GM23338 (cell line): ENCODE results near the gene HDAC5. TPM values are rescaled to one million over a fixed set of nuclear protein-coding genes. Genes with fewer than 3 reads are reported as not detected.

Source experiments
- ATAC-seq: fragments of 200-7000 bp; cut with Tn5 transposase; 3 replicates; pipeline ENCODE4 v1.9.1; 2020
- DNase-seq: peaks from one replicate; pipeline ENCODE4 v3.0.0-alpha.2; 2015; ENCODE audit warnings: low spot score
- H2AFZ ChIP-seq: fragments of 200-600 bp; sonication (generic); 2 replicates; pipeline ENCODE4 v1.8.0; 2016; ENCODE audit warnings: antibody characterized with exemption, mild to moderate bottlenecking, moderate library complexity
- H3F3A ChIP-seq: fragments of 200-600 bp; sonication (generic); replicated peaks from 2 replicates; pipeline ENCODE4 v1.8.0; 2017; ENCODE audit warnings: antibody characterized with exemption, mixed run types, low read depth
- H3K27ac ChIP-seq: fragments of 200-600 bp; sonication (generic); 2 replicates; pipeline ENCODE4 v1.6.1; 2016; ENCODE audit warnings: low read depth
- H3K27me3 ChIP-seq: fragments of 200-600 bp; sonication (generic); 2 replicates; pipeline ENCODE4 v1.8.0; 2016; ENCODE audit warnings: mild to moderate bottlenecking, mixed run types, moderate library complexity; ENCODE audit not compliant: insufficient read depth
- H3K36me3 ChIP-seq: fragments of 200-600 bp; sonication (generic); 2 replicates; pipeline ENCODE4 v1.8.0; 2016; ENCODE audit warnings: mild to moderate bottlenecking; ENCODE audit not compliant: insufficient read depth
- H3K4me1 ChIP-seq: fragments of 200-600 bp; sonication (generic); 2 replicates; pipeline ENCODE4 v1.8.0; 2016; ENCODE audit warnings: mild to moderate bottlenecking, moderate library complexity; ENCODE audit not compliant: insufficient read depth
- H3K4me2 ChIP-seq: fragments of 200-600 bp; sonication (generic); 2 replicates; pipeline ENCODE4 v1.7.1; 2017; ENCODE audit warnings: mixed run types
- H3K4me3 ChIP-seq: fragments of 200-600 bp; sonication (generic); 2 replicates; pipeline ENCODE4 v1.6.1; 2016; ENCODE audit warnings: mixed run types
- H3K79me2 ChIP-seq: fragments of 200-600 bp; sonication (generic); replicated peaks from 2 replicates; pipeline ENCODE4 v1.8.0; 2017; ENCODE audit warnings: mild to moderate bottlenecking; ENCODE audit not compliant: insufficient read depth
- H3K9me2 ChIP-seq: fragments of 200-600 bp; sonication (generic); 2 replicates; pipeline ENCODE4 v1.8.0; 2017; ENCODE audit not compliant: insufficient read depth
- H4K20me1 ChIP-seq: fragments of 200-600 bp; sonication (generic); replicated peaks from 2 replicates; pipeline ENCODE4 v1.8.0; 2017; ENCODE audit warnings: mild to moderate bottlenecking; ENCODE audit not compliant: insufficient read depth
- H3K27ac Mint-ChIP-seq: 2 replicates; pipeline ENCODE4 v1.8.0; 2020; ENCODE audit warnings: inconsistent platforms, mild to moderate bottlenecking, moderate library complexity, mixed read lengths
- H3K27me3 Mint-ChIP-seq: 3 replicates; pipeline ENCODE4 v1.8.0; 2022; ENCODE audit warnings: low read depth, mild to moderate bottlenecking, moderate library complexity, mixed read lengths, inconsistent platforms; ENCODE audit not compliant: insufficient read depth, poor library complexity
- H3K36me3 Mint-ChIP-seq: 3 replicates; pipeline ENCODE4 v1.8.0; 2021; ENCODE audit warnings: low read depth, mild to moderate bottlenecking, inconsistent platforms, moderate library complexity, mixed read lengths
- H3K4me1 Mint-ChIP-seq: 3 replicates; pipeline ENCODE4 v1.8.0; 2020; ENCODE audit warnings: mild to moderate bottlenecking, inconsistent platforms, mixed read lengths
- H3K4me3 Mint-ChIP-seq: 3 replicates; pipeline ENCODE4 v1.8.0; 2021; ENCODE audit warnings: moderate library complexity, mild to moderate bottlenecking, inconsistent platforms, mixed read lengths
- H3K9me3 Mint-ChIP-seq: 3 replicates; pipeline ENCODE4 v1.8.0; 2020; ENCODE audit warnings: moderate library complexity, mild to moderate bottlenecking, inconsistent platforms, mixed read lengths
- CREB1 ChIP-seq: fragments of 250-450 bp; sonication (Bioruptor Pico); IDR thresholded peaks from 2 replicates; pipeline ENCODE4 v1.5.0; 2020; ENCODE audit warnings: low read depth, mild to moderate bottlenecking, moderate library complexity
- ETS1 ChIP-seq: IDR thresholded peaks from 2 replicates; pipeline ENCODE4 v1.6.1; 2016; ENCODE audit warnings: antibody characterized with exemption
- EZH2 ChIP-seq: fragments of 200-600 bp; sonication (generic); IDR thresholded peaks from one replicate; pipeline ENCODE4 v1.8.0; 2017; ENCODE audit warnings: antibody characterized with exemption, mild to moderate bottlenecking, low read depth; ENCODE audit not compliant: unreplicated experiment
- EZH2phosphoT487 ChIP-seq: fragments of 200-600 bp; sonication (generic); IDR thresholded peaks from one replicate; pipeline ENCODE4 v1.8.1; 2018; ENCODE audit warnings: antibody characterized with exemption; ENCODE audit not compliant: unreplicated experiment
- STAT1 ChIP-seq: IDR thresholded peaks from one replicate; pipeline ENCODE4 v1.6.1; 2016; ENCODE audit warnings: antibody characterized with exemption; ENCODE audit not compliant: unreplicated experiment
- ZNF114 ChIP-seq: fragments of 250-450 bp; sonication (Bioruptor Pico); IDR thresholded peaks from 2 replicates; pipeline ENCODE4 v1.5.0; 2020; ENCODE audit warnings: mild to moderate bottlenecking, moderate library complexity
- ZNF331 ChIP-seq: fragments of 250-450 bp; sonication (Bioruptor Pico); IDR thresholded peaks from 2 replicates; pipeline ENCODE4 v1.5.0; 2020; ENCODE audit warnings: low read depth, mild to moderate bottlenecking, moderate library complexity
- polyA plus RNA-seq: library from polyadenylated mRNA; unstranded; fragments of >200 nt; fragmentation: Nextera tagmentation; extraction: Ambion mirVana; gene quantifications from 2 replicates; pipeline ENCODE4 v1.2.1, GENCODE V29; 2016
- total RNA-seq: library from RNA; depleted of rRNA; stranded (reverse); fragments of >200 nt; shearing (Covaris generic); gene quantifications from 2 replicates; pipeline ENCODE4 v1.2.3, GENCODE V29; 2014
- TF ChIP-seq, protein P1 (sequence below): fragments of 250-450 bp; sonication (Bioruptor Pico); IDR thresholded peaks from 2 replicates; pipeline ENCODE4 v1.5.0; 2020; ENCODE audit warnings: mild to moderate bottlenecking, moderate library complexity
- TF ChIP-seq, protein P2 (sequence below), 2 experiments: fragments of 200-600 bp in 1 of 2; sonication (generic) in 1 of 2; conservative IDR thresholded peaks; 2 replicates each; pipeline versions ENCODE4 v1.5.1 to v1.6.1; 2016 to 2017; ENCODE audit warnings: antibody characterized with exemption in 2 of 2, low read depth in 2 of 2, mild to moderate bottlenecking in 2 of 2, moderate library complexity in 1 of 2

The HDAC5 gene
- total and polyA plus RNA-seq, 2 experiments from 2014 or later: 16.9 to 71.1 TPM

DNA sequence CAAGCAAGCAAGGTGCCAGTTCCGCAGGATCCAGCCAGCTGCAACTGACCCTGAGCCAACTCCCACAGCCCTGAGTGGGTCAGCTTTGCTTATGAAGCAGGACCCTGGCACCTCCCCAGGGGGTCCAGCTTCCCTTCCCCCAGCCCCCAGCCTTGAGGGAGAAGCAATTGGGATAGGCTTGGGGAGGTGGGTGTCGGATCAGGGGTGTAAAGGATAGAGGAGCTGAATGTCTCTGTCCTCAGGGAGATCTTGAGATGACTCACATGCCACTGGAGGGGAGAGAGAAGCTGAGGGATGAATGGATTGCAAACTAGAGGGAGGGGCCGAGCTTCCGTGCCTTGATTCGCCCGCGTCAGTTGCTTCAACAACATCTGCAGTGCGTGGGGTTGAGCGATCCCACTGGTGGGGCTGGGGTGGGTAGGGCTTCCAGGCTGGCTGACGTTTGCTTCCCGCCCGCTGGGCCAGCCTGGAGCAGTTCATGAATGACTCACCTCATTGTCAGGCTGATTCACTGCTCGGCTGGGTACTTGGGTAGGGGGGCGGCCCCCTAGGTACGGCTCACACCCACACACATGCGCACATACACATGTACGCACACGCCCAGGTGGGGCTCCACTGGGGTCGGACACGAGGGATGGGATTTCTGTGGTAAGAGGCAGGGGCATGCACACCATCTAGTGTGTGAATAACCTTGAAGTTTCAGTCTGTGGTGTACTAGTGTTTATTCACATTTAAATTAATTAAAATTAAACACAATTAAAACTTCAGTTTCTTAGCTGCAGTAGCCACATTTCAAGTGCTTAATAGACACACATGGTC lies 14.7 kb upstream of the HDAC5 start:
- Histone ChIP-seq H3K4me3 (peak overlapping the region; percentile 44), H3K9me2 (no peaks in the 10 kb centered on the region), H3K4me1 (peaks cover 15% of the 10 kb centered on the region), H3F3A (peaks cover 20% of the 10 kb centered on the region), H4K20me1 (no peaks in the 10 kb centered on the region), H2AFZ (peak overlapping the region; percentile 80; the same call in 1 of the 2 replicates), H3K36me3 (no peaks in the 10 kb centered on the region), H3K27me3 (no peaks in the 10 kb centered on the region), H3K79me2 (peaks cover 8% of the 10 kb centered on the region), H3K4me2 (peak overlapping the region; percentile 78), H3K27ac (peak overlapping the region; percentile 81)
- H3K27me3 Mint-ChIP-seq: peaks cover 11% of the 10 kb centered on the region
- no peak for TF ChIP-seq EZH2phosphoT487
- 0 out of 2 replicates have a peak, but pooled peaks have one; percentile 33 for TF ChIP-seq CREB1 (CRISPR knock-in tag)
- TF ChIP-seq ETS1: no peak
- H3K36me3 Mint-ChIP-seq: 0 out of 3 replicates have a peak, but pooled peaks cover 5% of the 10 kb centered on the region
- DNase-seq (peak; percentile 80), ATAC-seq (peak; percentile 51)
- peak overlapping the region; percentile 89 for H3K27ac Mint-ChIP-seq
- no peaks in the 10 kb centered on the region; the same call in 2 of the 3 replicates for H3K9me3 Mint-ChIP-seq
- peak overlapping the region; percentile 52 for H3K4me3 Mint-ChIP-seq
- H3K4me1 Mint-ChIP-seq: peaks cover 20% of the 10 kb centered on the region

- Histone ChIP-seq H2AFZ (no peak overlapping the region), H3K4me3 (no peak overlapping the region), H4K20me1 (no peaks in the 10 kb centered on the region), H3K36me3 (no peaks in the 10 kb centered on the region), H3K4me2 (no peak overlapping the region), H3K4me1 (peaks cover 15% of the 10 kb centered on the region), H3F3A (peaks cover 12% of the 10 kb centered on the region), H3K27ac (no peak overlapping the region), H3K79me2 (no peaks in the 10 kb centered on the region), H3K27me3 (no peaks in the 10 kb centered on the region), H3K9me2 (no peaks in the 10 kb centered on the region)
- H3K27ac Mint-ChIP-seq: no peak overlapping the region; the same call in 1 of the 2 replicates
- ATAC-seq (no peak), DNase-seq (no peak)
- H3K4me3 Mint-ChIP-seq: no peak overlapping the region
- H3K27me3 Mint-ChIP-seq: peaks cover 9% of the 10 kb centered on the region
- no peaks in the 10 kb centered on the region for H3K9me3 Mint-ChIP-seq
- H3K36me3 Mint-ChIP-seq: 0 out of 3 replicates have a peak, but pooled peaks cover 2% of the 10 kb centered on the region
- peaks cover 18% of the 10 kb centered on the region for H3K4me1 Mint-ChIP-seq
- TF ChIP-seq CREB1 (CRISPR knock-in tag) (no peak), ZNF331 (no peak), ZNF114 (CRISPR knock-in tag) (no peak), EZH2 (no peak), STAT1 (no peak)
- TF ChIP-seq, protein P1, sequence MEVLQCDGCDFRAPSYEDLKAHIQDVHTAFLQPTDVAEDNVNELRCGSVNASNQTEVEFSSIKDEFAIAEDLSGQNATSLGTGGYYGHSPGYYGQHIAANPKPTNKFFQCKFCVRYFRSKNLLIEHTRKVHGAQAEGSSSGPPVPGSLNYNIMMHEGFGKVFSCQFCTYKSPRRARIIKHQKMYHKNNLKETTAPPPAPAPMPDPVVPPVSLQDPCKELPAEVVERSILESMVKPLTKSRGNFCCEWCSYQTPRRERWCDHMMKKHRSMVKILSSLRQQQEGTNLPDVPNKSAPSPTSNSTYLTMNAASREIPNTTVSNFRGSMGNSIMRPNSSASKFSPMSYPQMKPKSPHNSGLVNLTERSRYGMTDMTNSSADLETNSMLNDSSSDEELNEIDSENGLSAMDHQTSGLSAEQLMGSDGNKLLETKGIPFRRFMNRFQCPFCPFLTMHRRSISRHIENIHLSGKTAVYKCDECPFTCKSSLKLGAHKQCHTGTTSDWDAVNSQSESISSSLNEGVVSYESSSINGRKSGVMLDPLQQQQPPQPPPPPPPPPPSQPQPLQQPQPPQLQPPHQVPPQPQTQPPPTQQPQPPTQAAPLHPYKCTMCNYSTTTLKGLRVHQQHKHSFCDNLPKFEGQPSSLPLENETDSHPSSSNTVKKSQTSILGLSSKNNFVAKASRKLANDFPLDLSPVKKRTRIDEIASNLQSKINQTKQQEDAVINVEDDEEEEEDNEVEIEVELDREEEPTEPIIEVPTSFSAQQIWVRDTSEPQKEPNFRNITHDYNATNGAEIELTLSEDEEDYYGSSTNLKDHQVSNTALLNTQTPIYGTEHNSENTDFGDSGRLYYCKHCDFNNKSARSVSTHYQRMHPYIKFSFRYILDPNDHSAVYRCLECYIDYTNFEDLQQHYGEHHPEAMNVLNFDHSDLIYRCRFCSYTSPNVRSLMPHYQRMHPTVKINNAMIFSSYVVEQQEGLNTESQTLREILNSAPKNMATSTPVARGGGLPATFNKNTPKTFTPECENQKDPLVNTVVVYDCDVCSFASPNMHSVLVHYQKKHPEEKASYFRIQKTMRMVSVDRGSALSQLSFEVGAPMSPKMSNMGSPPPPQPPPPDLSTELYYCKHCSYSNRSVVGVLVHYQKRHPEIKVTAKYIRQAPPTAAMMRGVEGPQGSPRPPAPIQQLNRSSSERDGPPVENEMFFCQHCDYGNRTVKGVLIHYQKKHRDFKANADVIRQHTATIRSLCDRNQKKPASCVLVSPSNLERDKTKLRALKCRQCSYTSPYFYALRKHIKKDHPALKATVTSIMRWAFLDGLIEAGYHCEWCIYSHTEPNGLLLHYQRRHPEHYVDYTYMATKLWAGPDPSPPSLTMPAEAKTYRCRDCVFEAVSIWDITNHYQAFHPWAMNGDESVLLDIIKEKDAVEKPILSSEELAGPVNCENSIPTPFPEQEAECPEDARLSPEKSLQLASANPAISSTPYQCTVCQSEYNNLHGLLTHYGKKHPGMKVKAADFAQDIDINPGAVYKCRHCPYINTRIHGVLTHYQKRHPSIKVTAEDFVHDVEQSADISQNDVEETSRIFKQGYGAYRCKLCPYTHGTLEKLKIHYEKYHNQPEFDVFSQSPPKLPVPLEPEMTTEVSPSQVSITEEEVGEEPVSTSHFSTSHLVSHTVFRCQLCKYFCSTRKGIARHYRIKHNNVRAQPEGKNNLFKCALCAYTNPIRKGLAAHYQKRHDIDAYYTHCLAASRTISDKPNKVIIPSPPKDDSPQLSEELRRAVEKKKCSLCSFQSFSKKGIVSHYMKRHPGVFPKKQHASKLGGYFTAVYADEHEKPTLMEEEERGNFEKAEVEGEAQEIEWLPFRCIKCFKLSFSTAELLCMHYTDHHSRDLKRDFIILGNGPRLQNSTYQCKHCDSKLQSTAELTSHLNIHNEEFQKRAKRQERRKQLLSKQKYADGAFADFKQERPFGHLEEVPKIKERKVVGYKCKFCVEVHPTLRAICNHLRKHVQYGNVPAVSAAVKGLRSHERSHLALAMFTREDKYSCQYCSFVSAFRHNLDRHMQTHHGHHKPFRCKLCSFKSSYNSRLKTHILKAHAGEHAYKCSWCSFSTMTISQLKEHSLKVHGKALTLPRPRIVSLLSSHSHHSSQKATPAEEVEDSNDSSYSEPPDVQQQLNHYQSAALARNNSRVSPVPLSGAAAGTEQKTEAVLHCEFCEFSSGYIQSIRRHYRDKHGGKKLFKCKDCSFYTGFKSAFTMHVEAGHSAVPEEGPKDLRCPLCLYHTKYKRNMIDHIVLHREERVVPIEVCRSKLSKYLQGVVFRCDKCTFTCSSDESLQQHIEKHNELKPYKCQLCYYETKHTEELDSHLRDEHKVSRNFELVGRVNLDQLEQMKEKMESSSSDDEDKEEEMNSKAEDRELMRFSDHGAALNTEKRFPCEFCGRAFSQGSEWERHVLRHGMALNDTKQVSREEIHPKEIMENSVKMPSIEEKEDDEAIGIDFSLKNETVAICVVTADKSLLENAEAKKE (CRISPR knock-in tag): no peak
- TF ChIP-seq, protein P2, sequence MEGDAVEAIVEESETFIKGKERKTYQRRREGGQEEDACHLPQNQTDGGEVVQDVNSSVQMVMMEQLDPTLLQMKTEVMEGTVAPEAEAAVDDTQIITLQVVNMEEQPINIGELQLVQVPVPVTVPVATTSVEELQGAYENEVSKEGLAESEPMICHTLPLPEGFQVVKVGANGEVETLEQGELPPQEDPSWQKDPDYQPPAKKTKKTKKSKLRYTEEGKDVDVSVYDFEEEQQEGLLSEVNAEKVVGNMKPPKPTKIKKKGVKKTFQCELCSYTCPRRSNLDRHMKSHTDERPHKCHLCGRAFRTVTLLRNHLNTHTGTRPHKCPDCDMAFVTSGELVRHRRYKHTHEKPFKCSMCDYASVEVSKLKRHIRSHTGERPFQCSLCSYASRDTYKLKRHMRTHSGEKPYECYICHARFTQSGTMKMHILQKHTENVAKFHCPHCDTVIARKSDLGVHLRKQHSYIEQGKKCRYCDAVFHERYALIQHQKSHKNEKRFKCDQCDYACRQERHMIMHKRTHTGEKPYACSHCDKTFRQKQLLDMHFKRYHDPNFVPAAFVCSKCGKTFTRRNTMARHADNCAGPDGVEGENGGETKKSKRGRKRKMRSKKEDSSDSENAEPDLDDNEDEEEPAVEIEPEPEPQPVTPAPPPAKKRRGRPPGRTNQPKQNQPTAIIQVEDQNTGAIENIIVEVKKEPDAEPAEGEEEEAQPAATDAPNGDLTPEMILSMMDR (conservative IDR thresholded peaks at IDR 0.05; ENCODE audit: low read depth in 2 of 2): no peak
These were observed 11.5 kb upstream of the HDAC5 start for GRCh38 chr17:44134752-44135568.
